IPS DF 4.7 (cell line): ENCODE data around the gene ZMYND19.
"Not testable (repeated sequence)": the region's sequence is repeated elsewhere in the genome, so short reads cannot be mapped to it uniquely, and the experiment has no call there.

ENCODE experiments used
- DNase-seq: peaks from one replicate; pipeline ENCODE4 v3.0.0-alpha.2; 2013; ENCODE audit warnings: low spot score; ENCODE audit errors: extremely low read depth

ZMYND19 gene

GRCh38 chr9:137564134-137564533, 26.2 kb downstream of the ZMYND19 start:
- no peak for DNase-seq

GRCh38 chr9:137558127-137558526, 32.2 kb downstream of the ZMYND19 start:
- no peak for DNase-seq

GRCh38 chr9:137556069-137556838, 34.1 kb downstream of the ZMYND19 start:
- no peak for DNase-seq

GRCh38 chr9:137555179-137555578, 35.1 kb downstream of the ZMYND19 start:
- DNase-seq, result no peak

GRCh38 chr9:137554349-137554748, 36.0 kb downstream of the ZMYND19 start:
- no peak for DNase-seq

GRCh38 chr9:137553654-137554053, 36.7 kb downstream of the ZMYND19 start:
- DNase-seq, result not testable (repeated sequence)

GRCh38 chr9:137552022-137552768, 38.1 kb downstream of the ZMYND19 start:
- DNase-seq, result no peak

- no peak for DNase-seq
These were observed 38.9 kb downstream of the ZMYND19 start, which contains the start of gene MRPL41 for GRCh38 chr9:137551264-137552021. TSS of gene MRPL41 (plus strand) at chr9:137551879. CDS start at chr9:137552082, 203 bp downstream.

- DNase-seq, result not testable (repeated sequence)
These were observed 39.4 kb downstream of the ZMYND19 start for GRCh38 chr9:137550958-137551263.

- no peak for DNase-seq
These were observed 40.1 kb downstream of the ZMYND19 start, which contains the start of gene PNPLA7 for GRCh38 chr9:137550231-137550621. TSS of gene PNPLA7 (minus strand) at chr9:137550402. CDS start at chr9:137550197, 205 bp downstream.

- DNase-seq, result no peak
These were observed 42.4 kb downstream of the ZMYND19 start for GRCh38 chr9:137547687-137548543.

- no peak for DNase-seq
These were observed 45.2 kb downstream of the ZMYND19 start for GRCh38 chr9:137545123-137545522.

GRCh38 chr9:137544176-137544760, 46.0 kb downstream of the ZMYND19 start:
- no peak for DNase-seq

GRCh38 chr9:137543237-137543963, 46.9 kb downstream of the ZMYND19 start:
- no peak for DNase-seq

GRCh38 chr9:137542486-137542885, 47.8 kb downstream of the ZMYND19 start:
- DNase-seq, result no peak

GRCh38 chr9:137540536-137540935, 49.8 kb downstream of the ZMYND19 start:
- DNase-seq, result no peak

GRCh38 chr9:137538058-137538457, 52.3 kb downstream of the ZMYND19 start:
- DNase-seq, result no peak

GRCh38 chr9:137536594-137537131, 53.6 kb downstream of the ZMYND19 start:
- DNase-seq, result not testable (repeated sequence)

GRCh38 chr9:137535120-137535428, 55.2 kb downstream of the ZMYND19 start:
- no peak for DNase-seq
